Nephron progenitor cell (in vitro differentiated cells): Measurements from ENCODE around the gene ATP2B2.

Experiments
- DNase-seq: peaks from one replicate; pipeline ENCODE4 v3.0.0; 2021
- H3K27ac Mint-ChIP-seq: 2 replicates; pipeline ENCODE4 v1.8.0; 2021; ENCODE audit warnings: mild to moderate bottlenecking, moderate library complexity, mixed read lengths
- H3K27me3 Mint-ChIP-seq: 2 replicates; pipeline ENCODE4 v1.8.0; 2021; ENCODE audit warnings: mild to moderate bottlenecking, low read depth, mixed read lengths; ENCODE audit not compliant: poor library complexity
- H3K36me3 Mint-ChIP-seq: 2 replicates; pipeline ENCODE4 v1.8.0; 2021; ENCODE audit warnings: low read depth, mixed read lengths
- H3K4me1 Mint-ChIP-seq: 2 replicates; pipeline ENCODE4 v1.8.0; 2021; ENCODE audit warnings: mixed read lengths
- H3K4me3 Mint-ChIP-seq: 2 replicates; pipeline ENCODE4 v1.8.0; 2021; ENCODE audit warnings: mild to moderate bottlenecking, moderate library complexity, mixed read lengths
- H3K9me3 Mint-ChIP-seq: 2 replicates; pipeline ENCODE4 v1.8.0; 2021; ENCODE audit warnings: mild to moderate bottlenecking, moderate library complexity, mixed read lengths
- CTCF ChIP-seq: fragments of 200-600 bp; sonication (generic); IDR thresholded peaks from 2 replicates; pipeline ENCODE4 v1.5.0; 2021; ENCODE audit warnings: antibody characterized with exemption

ATP2B2 gene

DNA sequence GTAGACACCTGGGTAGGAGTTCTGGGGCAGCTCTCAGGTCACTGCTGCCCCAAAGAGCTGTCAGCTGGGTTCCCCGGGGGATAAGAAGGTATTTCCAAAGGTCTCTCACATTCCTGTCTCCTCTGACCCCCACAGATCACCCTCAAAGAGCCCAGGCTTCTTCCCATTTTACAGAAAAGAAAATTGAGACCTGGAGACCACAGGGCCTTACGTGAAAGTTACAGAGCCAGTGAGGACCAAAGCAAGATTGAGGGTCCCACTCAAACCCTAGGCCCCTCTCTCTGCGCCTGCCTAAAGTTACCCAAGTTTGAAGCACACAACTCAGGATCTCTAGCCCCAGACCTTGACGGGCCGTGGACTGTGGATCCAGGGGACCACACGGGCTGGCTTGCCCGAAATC, 3.9 kb upstream of the ATP2B2 start:
- no peaks in the 10 kb centered on the region for H3K9me3 Mint-ChIP-seq
- DNase-seq, result no peak
- H3K4me1 Mint-ChIP-seq, result peaks cover 23% of the 10 kb centered on the region
- H3K27ac Mint-ChIP-seq, result no peak overlapping the region
- no peak overlapping the region for H3K4me3 Mint-ChIP-seq
- peaks cover 65% of the 10 kb centered on the region for H3K27me3 Mint-ChIP-seq
- TF ChIP-seq CTCF, result no peak
- no peaks in the 10 kb centered on the region for H3K36me3 Mint-ChIP-seq

DNA sequence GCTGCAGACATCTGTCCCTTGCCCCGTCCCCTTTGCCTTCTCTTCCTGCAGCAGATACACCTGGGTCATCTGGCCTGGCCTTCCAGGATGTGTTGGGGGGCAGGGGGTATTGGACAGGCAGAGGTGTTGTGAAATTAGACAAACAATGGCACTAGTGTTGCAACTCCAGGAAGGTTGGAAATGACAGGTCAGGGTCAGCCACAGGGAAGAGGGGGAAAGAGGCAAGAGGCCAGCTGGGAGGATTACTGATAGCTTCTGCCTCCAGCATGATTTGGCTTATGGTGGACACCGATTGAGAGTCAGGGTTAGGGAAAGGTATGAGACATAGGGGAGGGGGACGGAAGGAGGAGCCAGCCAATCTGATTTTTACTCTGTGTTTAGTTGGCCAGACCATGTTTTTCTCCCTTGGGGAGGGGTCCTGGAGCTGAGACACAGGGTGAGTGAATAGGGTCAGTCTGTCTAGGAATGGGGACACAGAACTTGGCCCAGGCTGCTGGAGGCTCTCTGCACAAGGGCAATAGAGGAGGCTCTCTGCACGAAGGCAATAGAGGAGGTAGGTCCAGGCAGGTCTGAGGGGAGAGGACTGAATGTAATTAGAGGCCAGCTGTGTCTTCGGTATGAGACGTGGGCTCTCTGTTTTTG, 3.4 kb upstream of the ATP2B2 start:
- H3K27ac Mint-ChIP-seq, result no peak overlapping the region
- no peak overlapping the region for H3K4me3 Mint-ChIP-seq
- peaks cover 71% of the 10 kb centered on the region for H3K27me3 Mint-ChIP-seq
- H3K9me3 Mint-ChIP-seq, result no peaks in the 10 kb centered on the region
- no peaks in the 10 kb centered on the region for H3K36me3 Mint-ChIP-seq
- H3K4me1 Mint-ChIP-seq, result peaks cover 27% of the 10 kb centered on the region
- no peak for DNase-seq
- no peak for TF ChIP-seq CTCF

- Mint-ChIP-seq H3K4me3 (no peak overlapping the region), H3K36me3 (no peaks in the 10 kb centered on the region), H3K4me1 (peaks cover 28% of the 10 kb centered on the region), H3K9me3 (no peaks in the 10 kb centered on the region), H3K27me3 (peaks cover 72% of the 10 kb centered on the region), H3K27ac (no peak overlapping the region)
- no peak for TF ChIP-seq CTCF
- no peak for DNase-seq
These were observed 2.8 kb upstream of the ATP2B2 start for GRCh38 chr3:10508235-10508618.

GRCh38 chr3:10507331-10507730, 1.9 kb upstream of the ATP2B2 start:
- no peak for TF ChIP-seq CTCF
- Mint-ChIP-seq H3K27me3 (peaks cover 77% of the 10 kb centered on the region), H3K4me3 (peak overlapping the region; percentile 48), H3K27ac (no peak overlapping the region), H3K9me3 (no peaks in the 10 kb centered on the region), H3K4me1 (peaks cover 28% of the 10 kb centered on the region), H3K36me3 (no peaks in the 10 kb centered on the region)
- no peak for DNase-seq

GRCh38 chr3:10506696-10507095, 1.3 kb upstream of the ATP2B2 start:
- H3K4me1 Mint-ChIP-seq, result peaks cover 28% of the 10 kb centered on the region
- H3K27ac Mint-ChIP-seq, result no peak overlapping the region
- no peaks in the 10 kb centered on the region for H3K36me3 Mint-ChIP-seq
- no peak for DNase-seq
- TF ChIP-seq CTCF, result no peak
- no peak overlapping the region for H3K4me3 Mint-ChIP-seq
- H3K9me3 Mint-ChIP-seq, result no peaks in the 10 kb centered on the region
- H3K27me3 Mint-ChIP-seq, result peaks cover 71% of the 10 kb centered on the region
